HG02798 (cell line): ENCODE data around the gene CFAP70.
"Not testable (repeated sequence)": the region's sequence is repeated elsewhere in the genome, so short reads cannot be mapped to it uniquely, and the experiment has no call there.

Experiments used
- ATAC-seq: cut with Tn5 transposase; IDR thresholded peaks from one replicate; pipeline ENCODE4 v1.9.1; 2021; ENCODE audit warnings: mild to moderate bottlenecking; ENCODE audit not compliant: unreplicated experiment, poor library complexity

CFAP70 gene

DNA sequence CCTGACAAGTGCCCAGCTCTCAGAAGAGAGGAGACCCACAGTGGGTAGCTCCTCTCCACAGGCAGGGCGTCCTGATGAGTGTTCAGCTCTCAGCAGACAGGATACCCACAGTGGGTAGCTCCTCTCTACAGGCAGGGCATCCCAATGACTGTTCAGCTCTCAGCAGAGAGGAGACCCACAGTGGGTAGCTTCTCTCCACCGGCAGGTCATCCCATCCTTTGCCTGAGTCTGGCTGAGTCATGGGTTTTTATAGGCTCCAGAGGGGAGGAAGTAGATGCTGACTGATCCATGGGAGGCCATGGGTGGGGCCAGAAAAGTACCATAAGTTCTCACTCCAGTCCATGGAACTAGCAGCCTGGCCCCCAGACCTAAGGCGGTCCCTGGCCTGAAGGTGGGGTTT is 18.5 kb downstream of the CFAP70 start:
- ATAC-seq, result no peak

DNA sequence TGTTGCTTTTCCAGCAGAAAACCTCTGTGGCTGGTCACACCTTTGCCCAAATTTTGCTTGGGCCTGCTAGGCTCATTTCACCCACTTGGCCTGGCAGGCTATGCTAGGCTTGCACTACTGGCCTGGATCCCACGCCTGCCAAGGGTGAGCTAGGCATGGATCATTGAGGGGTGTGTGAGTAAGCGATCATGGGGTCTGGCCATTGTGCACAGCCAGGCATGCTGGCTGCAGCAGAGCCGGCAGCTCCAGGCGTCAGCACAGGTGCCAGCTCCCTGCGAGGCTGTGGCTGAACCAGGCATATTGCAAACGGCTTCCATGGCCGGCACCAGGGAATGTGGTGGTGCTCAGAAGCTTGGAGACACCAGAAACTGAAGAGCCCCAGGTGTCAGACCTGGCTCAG is 19.2 kb downstream of the CFAP70 start:
- ATAC-seq, result no peak

DNA sequence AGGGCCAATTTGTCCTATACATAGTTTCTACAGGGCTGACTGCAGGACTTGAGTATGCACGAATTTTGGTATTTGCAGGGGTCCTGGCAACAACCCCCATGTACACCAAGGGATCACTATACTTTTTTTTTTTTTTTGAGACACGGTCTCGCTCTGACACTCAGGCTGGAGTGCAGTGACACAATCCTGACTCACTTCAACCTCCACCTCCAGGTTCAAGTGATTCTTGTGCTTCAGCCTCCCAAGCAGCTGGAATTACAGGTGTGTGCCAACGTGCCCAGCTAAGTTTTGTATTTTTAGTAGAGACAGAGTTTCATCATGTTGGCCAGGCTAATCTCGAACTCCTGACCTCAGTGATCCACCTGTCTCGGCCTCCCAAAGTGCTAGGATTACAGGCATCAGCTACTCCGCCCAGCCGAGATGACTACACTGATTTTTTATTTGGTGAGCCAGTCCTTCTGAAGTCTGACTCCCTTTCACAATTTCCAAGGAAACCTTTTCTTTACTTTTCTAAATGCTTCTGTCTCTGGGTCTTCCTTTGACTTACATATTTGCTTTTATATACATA is 19.8 kb downstream of the CFAP70 start:
- ATAC-seq, result no peak

DNA sequence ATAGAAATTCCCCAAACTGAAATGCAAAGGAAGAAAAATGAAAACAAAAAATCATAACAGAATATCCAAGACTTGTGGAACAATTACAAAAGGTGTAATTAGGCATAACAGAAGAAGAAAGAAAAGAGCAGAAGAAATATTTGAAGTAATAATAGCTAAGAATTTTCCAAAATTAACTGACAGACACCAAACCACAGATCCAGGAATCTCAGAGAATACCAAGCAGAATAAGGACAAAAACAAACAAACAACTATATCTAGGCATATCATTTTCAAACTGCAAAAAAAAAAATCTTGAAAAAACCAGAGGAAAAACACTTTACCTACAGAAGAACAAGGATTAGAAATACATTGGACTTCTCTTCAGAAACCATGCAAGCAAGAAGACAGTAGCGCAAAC is 25.5 kb downstream of the CFAP70 start:
- no peak for ATAC-seq

DNA sequence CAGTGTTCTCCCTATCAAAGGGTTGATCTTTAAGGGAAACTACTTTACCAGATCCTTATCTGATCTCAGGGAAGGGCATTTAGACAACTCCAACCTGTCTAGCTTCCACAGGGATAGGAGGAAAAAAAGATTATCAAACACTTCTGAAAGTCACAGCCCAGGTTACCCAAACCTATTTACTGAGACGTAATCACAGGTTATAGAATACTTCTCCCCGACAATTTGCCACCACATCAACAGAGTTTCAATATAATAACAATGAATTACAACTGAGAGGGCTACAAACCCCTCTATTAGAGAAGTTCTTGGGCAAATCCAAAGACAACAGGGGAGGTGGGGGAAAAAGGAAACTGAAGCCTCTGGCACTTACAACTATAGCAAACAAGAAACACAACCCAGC is 26.3 kb downstream of the CFAP70 start:
- no peak for ATAC-seq

DNA sequence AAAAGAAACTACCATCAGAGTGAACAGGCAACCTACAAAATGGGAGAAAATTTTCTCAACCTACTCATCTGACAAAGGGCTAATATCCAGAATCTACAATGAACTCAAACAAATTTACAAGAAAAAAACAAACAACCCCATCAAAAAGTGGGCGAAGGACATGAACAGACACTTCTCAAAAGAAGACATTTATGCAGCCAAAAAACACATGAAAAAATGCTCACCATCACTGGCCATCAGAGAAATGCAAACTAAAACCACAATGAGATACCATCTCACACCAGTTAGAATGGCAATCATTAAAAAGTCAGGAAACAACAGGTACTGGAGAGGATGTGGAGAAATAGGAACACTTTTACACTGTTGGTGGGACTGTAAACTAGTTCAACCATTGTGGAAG is 30.1 kb downstream of the CFAP70 start:
- ATAC-seq, result not testable (repeated sequence)

DNA sequence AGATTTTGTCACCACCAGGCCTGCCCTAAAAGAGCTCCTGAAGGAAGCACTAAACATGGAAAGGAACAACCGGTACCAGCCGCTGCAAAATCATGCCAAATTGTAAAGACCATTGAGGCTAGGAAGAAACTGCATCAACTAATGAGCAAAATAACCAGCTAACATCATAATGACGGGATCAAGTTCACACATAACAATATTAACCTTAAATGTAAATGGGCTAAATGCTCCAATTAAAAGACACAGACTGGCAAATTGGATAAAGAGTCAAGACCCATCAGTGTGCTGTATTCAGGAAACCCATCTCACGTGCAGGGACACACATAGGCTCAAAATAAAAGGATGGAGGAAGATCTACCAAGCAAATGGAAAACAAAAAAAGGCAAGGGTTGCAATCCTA is 33.4 kb downstream of the CFAP70 start:
- ATAC-seq, result not testable (repeated sequence)

DNA sequence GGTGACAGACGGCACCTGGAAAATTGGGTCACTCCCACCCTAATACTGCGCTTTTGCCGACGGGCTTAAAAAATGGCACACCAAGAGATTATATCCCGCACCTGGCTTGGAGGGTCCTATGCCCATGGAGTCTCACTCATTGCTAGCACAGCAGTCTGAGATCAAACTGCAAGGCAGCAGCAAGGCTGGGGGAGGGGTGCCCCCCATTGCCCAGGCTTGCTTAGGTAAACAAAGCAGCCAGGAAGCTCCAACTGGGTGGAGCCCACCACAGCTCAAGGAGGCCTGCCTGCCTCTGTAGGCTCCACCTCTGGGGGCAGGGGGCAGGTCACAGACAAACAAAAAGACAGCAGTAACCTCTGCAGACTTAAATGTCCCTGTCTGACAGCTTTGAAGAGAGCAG is 35.1 kb downstream of the CFAP70 start:
- not testable (repeated sequence) for ATAC-seq

DNA sequence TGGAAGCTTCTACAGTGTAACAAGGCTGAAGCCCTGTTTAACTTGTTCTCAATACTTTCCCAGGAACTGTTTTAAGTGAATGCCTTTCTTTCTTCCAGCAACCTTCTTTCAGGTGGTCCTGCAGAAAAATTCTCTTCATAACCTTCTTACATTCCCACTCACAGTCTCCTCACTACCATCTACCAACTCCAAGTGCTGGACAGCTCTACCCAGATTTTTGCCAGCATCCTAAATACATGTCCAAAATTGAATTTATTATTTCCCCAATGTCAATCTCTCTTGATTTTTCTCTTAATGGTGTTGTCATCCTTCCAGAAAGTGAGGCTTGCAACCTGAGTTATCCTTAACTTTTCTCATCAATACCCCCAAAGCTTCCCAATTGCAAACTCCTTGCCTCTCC is 48.2 kb downstream of the CFAP70 start:
- ATAC-seq, result no peak

DNA sequence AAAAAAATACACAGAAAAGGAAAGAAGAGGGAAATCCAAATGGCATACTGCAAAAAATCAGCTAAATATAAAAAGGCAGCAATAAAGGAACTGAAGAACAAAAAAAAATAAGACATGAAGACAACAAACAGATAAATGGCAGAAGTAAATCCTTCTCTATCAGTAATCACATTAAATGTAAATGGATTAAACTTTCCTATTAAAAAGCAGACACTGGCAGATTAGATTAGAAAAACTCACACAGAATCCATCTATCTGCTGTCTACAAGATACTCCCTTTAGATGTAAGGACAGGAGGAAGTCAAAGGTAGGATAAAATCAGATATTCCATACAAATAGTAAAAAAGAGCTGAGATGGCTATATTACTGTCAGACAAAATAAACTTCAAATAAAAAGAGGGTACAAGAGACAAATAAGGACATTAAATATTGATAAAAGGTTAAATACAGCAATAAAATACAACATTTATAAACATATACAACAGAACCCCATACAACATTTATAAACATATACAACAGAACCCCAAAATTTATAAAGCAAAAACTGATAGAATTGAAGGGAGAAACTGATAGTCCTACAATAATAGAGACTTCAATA is 51.4 kb downstream of the CFAP70 start:
- ATAC-seq, result no peak

DNA sequence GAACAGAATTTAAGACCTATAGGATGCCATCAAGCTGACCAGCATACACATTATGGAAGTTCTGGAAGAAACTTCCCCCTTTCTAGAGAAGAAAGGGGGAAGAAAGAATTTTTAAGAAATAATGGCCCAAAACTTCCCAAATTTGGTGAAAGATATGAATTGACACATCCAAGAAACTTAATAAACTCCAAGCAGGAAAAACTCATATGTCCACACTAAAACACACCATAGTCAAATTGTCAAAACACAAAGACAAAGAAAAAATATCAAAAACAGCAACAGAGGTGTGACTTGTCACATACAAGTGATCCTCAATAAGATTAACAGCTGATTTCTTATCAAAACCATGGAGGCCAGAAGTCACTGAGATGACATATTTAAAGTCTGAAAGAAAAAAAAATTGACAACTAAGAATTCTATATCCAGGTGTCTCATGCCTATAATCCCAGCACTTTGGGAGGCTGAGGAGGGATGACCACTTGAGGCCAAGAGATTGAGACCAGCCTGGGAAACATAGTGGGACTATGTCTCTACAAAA is 52.4 kb downstream of the CFAP70 start:
- no peak for ATAC-seq

DNA sequence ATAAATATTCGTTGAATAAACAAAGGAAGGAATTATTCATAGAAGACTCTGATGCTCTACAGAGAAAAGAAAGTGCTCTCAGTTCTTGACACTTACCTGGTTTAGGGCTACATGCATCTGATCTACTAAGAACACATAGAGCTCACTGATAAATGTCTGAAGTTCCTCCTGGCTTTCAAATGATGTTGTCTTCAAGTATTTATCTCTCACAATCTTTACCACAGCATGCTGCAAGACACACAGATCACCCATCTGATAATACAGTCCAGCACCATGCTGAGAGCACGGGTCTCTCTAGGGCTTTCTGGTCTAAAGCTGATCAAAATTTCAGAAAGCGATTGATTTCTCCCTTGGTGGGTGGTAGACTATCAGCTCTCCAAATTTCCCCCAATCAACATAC is 61.7 kb downstream of the CFAP70 start:
- no peak for ATAC-seq

DNA sequence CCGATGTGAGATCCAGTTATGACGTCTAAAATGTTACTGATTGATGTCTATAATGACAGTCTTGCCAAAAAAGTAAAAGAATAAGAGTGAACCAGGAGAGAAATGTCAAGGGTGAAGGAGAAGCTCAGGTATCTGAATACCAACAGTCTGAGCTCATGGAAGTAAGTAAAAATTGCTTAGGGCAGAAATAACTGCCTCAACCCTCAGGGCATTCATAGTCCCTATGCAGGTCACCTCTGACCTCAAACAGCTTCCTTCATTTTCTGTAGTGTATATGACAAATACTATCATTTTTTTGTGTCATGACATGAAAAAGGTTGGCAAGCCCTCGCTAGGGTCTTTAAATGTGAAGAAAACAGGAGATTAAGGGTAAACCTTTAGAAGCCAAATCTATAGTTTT is 65.2 kb downstream of the CFAP70 start:
- no peak for ATAC-seq

DNA sequence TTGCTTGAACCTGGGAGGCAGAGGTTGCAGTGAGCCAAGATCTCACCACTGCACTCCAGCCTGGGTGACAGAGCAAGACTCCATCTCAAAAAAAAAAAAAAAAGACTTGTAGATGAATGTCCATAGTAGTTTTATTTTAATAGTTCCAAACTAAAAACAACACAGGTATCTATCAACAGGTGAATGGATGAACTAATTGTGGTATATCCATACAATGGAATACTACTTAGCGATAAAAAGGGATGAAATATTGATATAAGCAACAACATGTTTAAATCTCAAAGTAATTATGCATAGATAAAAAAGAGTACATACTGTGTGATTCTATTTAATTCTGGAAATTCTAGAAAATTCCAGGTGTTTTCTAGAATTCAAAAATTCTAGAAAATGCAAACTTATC is 68.7 kb downstream of the CFAP70 start:
- no peak for ATAC-seq

DNA sequence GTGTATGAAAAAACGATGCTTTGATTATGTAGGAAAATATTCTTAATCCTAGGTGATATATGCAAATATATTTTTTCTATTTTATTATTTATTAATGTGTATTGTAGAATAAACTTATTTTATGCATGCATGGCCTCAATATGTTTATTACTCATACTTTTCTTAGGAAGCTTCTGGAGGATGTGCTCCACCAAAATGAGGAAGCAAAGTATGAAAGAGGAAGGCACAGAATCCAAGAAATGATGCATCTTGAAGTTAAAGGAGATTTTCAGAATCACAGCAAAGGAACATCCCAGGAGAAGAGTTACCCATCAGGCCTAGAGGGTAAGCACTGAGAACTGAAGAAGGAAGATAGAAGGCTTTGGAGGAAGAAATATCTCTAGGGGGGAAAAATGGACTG is 71.2 kb downstream of the CFAP70 start:
- no peak for ATAC-seq

DNA sequence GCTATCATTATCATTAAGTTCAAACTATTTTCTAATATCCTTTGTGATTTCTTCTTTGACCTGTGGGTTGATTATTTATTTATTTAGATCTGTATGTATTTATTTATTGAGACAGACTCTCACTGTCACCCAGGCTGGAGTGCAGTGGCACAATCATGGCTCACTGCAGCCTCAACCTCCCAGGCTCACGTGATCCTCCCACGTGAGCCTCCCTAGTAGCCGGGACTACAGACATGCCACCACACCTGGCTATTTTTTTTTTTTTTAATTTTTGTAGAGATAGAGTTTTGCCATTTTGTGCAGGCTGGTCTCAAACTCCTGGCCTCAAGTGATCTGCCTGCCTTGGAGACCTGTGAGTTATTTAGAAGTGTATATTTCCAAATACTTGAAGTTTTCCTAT is 77.6 kb downstream of the CFAP70 start:
- no peak for ATAC-seq

DNA sequence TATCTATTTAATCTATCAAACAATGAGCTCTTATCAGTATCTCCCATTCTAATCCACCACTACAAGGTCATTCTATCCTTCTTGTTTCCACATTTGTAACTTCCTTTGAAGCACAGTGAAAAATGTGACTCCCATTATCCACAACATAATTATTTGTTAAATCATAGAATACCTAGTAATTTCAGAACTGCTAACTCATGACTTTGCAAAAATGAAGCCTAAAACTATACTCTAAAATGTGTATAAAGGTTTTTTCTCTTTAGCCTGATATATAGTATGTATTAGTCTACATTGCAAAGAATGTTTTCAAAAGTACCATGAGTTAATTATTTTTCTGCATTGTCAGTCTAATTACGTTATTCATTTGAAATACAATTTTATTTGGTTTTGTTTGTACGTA is 94.2 kb downstream of the CFAP70 start:
- ATAC-seq, result no peak

DNA sequence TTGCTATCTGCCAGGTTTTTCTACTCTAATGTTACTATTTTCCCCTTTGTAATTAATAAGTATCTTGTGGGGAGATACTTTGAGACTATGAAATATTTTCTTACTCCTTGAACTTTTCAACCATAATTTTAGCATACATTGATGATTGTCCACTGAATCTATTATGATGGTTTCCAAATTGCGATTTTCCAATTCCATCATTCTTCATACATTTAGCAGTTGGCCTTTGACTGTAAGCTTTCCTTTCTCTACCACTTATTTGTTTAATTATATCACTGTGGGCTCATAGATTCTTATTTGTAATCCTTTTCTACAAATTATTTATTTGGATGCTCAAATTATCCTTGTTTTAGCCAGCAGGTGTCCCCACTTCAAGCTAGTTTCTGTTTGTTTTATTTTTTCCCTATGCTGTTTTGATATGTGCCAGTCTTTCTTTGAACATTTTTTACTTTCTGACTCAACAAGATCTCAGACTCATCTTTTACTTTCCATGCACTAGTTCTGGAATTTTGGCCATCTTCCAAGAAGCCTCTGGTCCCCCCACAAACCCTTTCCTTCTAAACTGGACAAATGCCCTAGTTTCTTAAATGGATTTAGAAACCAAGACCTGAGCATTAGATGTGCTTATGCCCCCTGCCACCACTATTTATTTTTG is 94.8 kb downstream of the CFAP70 start:
- ATAC-seq, result no peak

DNA sequence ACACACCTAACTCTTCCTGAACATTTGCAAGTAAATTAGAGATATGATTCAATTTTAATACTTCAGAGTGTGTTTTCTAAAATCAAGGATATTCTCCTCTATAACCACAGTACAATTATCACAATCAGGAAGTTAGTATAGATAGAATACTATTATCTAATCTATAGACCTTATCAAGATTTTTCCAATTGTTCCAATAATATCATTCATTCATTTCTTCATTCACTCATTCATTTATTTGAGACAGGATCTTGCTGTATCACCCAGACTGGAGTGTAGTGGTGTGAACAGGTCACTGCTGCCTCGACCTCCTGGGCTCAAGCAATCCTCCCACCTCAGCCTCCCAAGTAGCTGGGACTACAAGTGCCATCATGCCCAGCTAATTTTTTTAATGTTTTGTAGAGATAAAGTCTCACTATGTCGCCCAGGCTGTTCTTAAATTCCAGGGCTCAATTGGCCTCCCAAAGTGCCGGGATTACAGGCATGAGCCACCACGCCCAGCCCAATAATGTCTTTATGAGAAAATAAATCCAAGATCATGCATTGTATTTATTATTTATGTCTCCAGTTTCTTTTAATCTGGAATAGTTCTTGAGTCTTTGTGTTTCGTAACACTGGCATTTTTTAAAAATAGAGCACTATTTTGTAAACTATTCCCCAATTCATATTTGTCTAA is 95.6 kb downstream of the CFAP70 start:
- no peak for ATAC-seq

DNA sequence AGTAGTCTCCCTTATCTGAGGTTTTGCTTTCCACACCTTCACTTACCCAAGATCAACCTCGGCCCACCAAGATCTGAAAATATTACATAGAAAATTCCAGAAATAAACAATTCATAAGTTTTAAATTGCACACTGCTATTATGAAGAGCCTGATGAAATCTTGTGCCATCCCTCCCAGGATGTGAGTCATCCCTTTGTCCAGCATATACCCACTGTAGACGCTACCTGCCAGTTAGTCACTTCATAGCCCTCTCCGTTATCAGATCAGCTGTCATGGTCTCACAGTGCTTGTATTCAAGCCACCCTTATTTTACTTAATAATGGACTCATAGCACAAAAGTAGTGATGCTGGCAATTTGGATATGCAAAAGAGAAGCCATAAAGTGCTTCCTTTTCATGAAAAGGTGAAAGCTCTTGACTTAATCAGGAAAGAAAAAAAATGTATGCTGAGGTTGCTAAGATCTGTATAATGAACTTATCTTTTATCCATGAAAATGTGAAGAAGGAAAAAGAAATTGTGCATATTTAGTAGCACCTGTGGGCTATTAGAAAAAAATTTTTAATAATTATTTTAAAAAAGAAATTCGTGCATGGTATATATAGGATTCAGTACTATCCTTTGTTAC is 96.4 kb downstream of the CFAP70 start:
- ATAC-seq, result no peak
